Measurements from ENCODE around the gene PLEKHM2.

Gene PLEKHM2

GRCh38 chr1:15738416-15739113, 54.4 kb downstream of the PLEKHM2 start:
- intact Hi-C loops (cut with DNase I; ENCODE audit: low total_unique reads) = no loop called here
- Histone ChIP-seq H3K36me3 (peaks cover 11 to 21% (median 20%) of the 10 kb centered on the region in 3 donors), H3K4me1 (peaks cover 0 to 55% (median 34%) of the 10 kb centered on the region in 4 donors), H3K4me3 (no peak overlapping the region), H3K9me3 (no peaks in the 10 kb centered on the region), H3K27ac (peak overlapping the region; percentile 31 to 68), H3K27me3 (no peaks in the 10 kb centered on the region)
- no peak for DNase-seq
- TF ChIP-seq CTCF (IDR thresholded peaks at IDR 0.05) = no peak

GRCh38 chr1:15739259-15739658, 55.1 kb downstream of the PLEKHM2 start:
- peak in 1 of 2 donors; percentile 66 for DNase-seq
- H3K36me3 ChIP-seq = peaks cover 4 to 14% (median 13%) of the 10 kb centered on the region in 3 donors
- no peak for TF ChIP-seq CTCF (IDR thresholded peaks at IDR 0.05)
- no peaks in the 10 kb centered on the region for H3K9me3 ChIP-seq
- intact Hi-C loops (cut with DNase I; ENCODE audit: low total_unique reads) = no loop called here
- no peak overlapping the region for H3K4me3 ChIP-seq
- peaks cover 0 to 56% (median 34%) of the 10 kb centered on the region in 4 donors for H3K4me1 ChIP-seq
- H3K27me3 ChIP-seq = no peaks in the 10 kb centered on the region
- peak overlapping the region; percentile 31 to 68 for H3K27ac ChIP-seq

- TF ChIP-seq CTCF (IDR thresholded peaks at IDR 0.05) = peak in 1 of 2 experiments; percentile 16
- no peaks in the 10 kb centered on the region for H3K9me3 ChIP-seq
- peaks cover 0 to 61% (median 34%) of the 10 kb centered on the region in 4 donors for H3K4me1 ChIP-seq
- H3K27ac ChIP-seq = peak overlapping the region; percentile 31 to 68
- H3K27me3 ChIP-seq = no peaks in the 10 kb centered on the region
- H3K36me3 ChIP-seq = peaks cover 0 to 9% (median 9%) of the 10 kb centered on the region in 3 donors
- no peak for DNase-seq
- no peak overlapping the region for H3K4me3 ChIP-seq
- intact Hi-C loops (cut with DNase I; ENCODE audit: low total_unique reads) = no loop called here
Observed at GRCh38 chr1:15739745-15740144, 55.6 kb downstream of the PLEKHM2 start.

GRCh38 chr1:15740924-15741850, 57.1 kb downstream of the PLEKHM2 start:
- no peaks in the 10 kb centered on the region for H3K9me3 ChIP-seq
- H3K36me3 ChIP-seq = peaks cover 0 to 3% (median 0%) of the 10 kb centered on the region in 3 donors
- intact Hi-C loops (cut with DNase I; ENCODE audit: low total_unique reads) = no loop called here
- no peaks in the 10 kb centered on the region for H3K27me3 ChIP-seq
- TF ChIP-seq CTCF (IDR thresholded peaks at IDR 0.05) = peak; percentile 88 to 89
- peak overlapping the region; percentile 41 to 48 for H3K27ac ChIP-seq
- H3K4me1 ChIP-seq = peaks cover 0 to 62% (median 26%) of the 10 kb centered on the region in 4 donors
- peak; percentile 76 to 88 for DNase-seq
- no peak overlapping the region for H3K4me3 ChIP-seq

GRCh38 chr1:15742339-15742801, 58.2 kb downstream of the PLEKHM2 start, which contains the start of gene TMEM82:
TSS of gene TMEM82 (plus strand) at chr1:15742499. CDS start at chr1:15742560, 61 bp downstream.
- peaks cover 0 to 3% (median 0%) of the 10 kb centered on the region in 3 donors for H3K36me3 ChIP-seq
- H3K27ac ChIP-seq = peak within 1 kb of the TSS; percentile 41 to 48
- TF ChIP-seq CTCF (IDR thresholded peaks at IDR 0.05) = no peak
- no peak for DNase-seq
- no peaks in the 10 kb centered on the region for H3K27me3 ChIP-seq
- H3K4me1 ChIP-seq = peaks cover 0 to 62% (median 26%) of the 10 kb centered on the region in 4 donors
- no peak within 1 kb of the TSS for H3K4me3 ChIP-seq
- H3K9me3 ChIP-seq = no peaks in the 10 kb centered on the region
- intact Hi-C loops (cut with DNase I; ENCODE audit: low total_unique reads) = no loop called here
